CD14-positive monocyte (primary cell): ENCODE results near the gene CD3D. TPM values are rescaled to one million over a fixed set of nuclear protein-coding genes. Genes with fewer than 3 reads are reported as not detected.

Source experiments
- DNase-seq, 3 donors: peaks; one replicate each; pipeline ENCODE4 v3.0.0-alpha.2; 2011 to 2022
- H2AFZ ChIP-seq: 2 replicates; pipeline ENCODE4 v1.6.0; 2012; ENCODE audit warnings: mild to moderate bottlenecking, low read depth, low read length, inconsistent platforms; ENCODE audit not compliant: insufficient read depth, poor library complexity, severe bottlenecking
- H3K27ac ChIP-seq, 2 donors: 1 replicate in 1 of 2; 2 replicates in 1 of 2; pipeline ENCODE4 v1.5.1; 2012 to 2013; ENCODE audit warnings: low read length in 2 of 2, control low read depth in 1 of 2, inconsistent platforms in 1 of 2, low read depth in 1 of 2, mild to moderate bottlenecking in 1 of 2
- H3K27me3 ChIP-seq, 2 donors: one replicate each; pipeline versions ENCODE4 v1.6.0 to v1.6.1; 2011 to 2013; ENCODE audit warnings: low read length in 2 of 2; ENCODE audit not compliant: control insufficient read depth in 2 of 2, insufficient read depth in 2 of 2
- H3K36me3 ChIP-seq, 2 donors: replicated peaks in 1 of 2; 1 replicate in 1 of 2; 2 replicates in 1 of 2; pipeline versions ENCODE4 v1.5.1 to v1.6.1; 2012 to 2013; ENCODE audit warnings: low read length in 2 of 2, control low read depth in 1 of 2, inconsistent platforms in 1 of 2, mild to moderate bottlenecking in 1 of 2; ENCODE audit not compliant: insufficient read depth in 2 of 2, control insufficient read depth in 1 of 2
- H3K4me1 ChIP-seq, 2 donors: 1 replicate in 1 of 2; 2 replicates in 1 of 2; pipeline versions ENCODE4 v1.5.1 to v1.6.1; 2012 to 2013; ENCODE audit warnings: low read length in 2 of 2, control low read depth in 1 of 2, inconsistent platforms in 1 of 2, mild to moderate bottlenecking in 1 of 2, moderate library complexity in 1 of 2; ENCODE audit not compliant: insufficient read depth in 2 of 2, control insufficient read depth in 1 of 2
- H3K4me2 ChIP-seq: replicated peaks from 2 replicates; pipeline ENCODE3; 2012; ENCODE audit warnings: low read length, moderate library complexity, mild to moderate bottlenecking; ENCODE audit not compliant: poor library complexity, severe bottlenecking; ENCODE audit errors: extremely low read depth
- H3K4me3 ChIP-seq, 3 experiments: fragments of 200-600 bp in 1 of 3; sonication (generic) in 1 of 3; replicated peaks in 1 of 3; 1 replicate in 2 of 3; 2 replicates in 1 of 3; pipeline ENCODE4 v1.5.1; 2011 to 2013; ENCODE audit warnings: low read length in 3 of 3, mild to moderate bottlenecking in 3 of 3, control low read depth in 2 of 3, low read depth in 2 of 3, inconsistent platforms in 1 of 3, moderate library complexity in 1 of 3
- H3K79me2 ChIP-seq: 2 replicates; pipeline ENCODE4 v1.6.0; 2012; ENCODE audit warnings: mild to moderate bottlenecking, control low read depth, inconsistent platforms, low read length, moderate library complexity; ENCODE audit not compliant: insufficient read depth
- H3K9ac ChIP-seq: 2 replicates; pipeline ENCODE4 v1.6.0; 2017; ENCODE audit warnings: low read length, mild to moderate bottlenecking; ENCODE audit not compliant: insufficient read depth, poor library complexity, severe bottlenecking
- H3K9me3 ChIP-seq, 2 donors: replicated peaks in 1 of 2; 1 replicate in 1 of 2; 2 replicates in 1 of 2; pipeline versions ENCODE4 v1.5.1 to v1.6.1; 2012 to 2013; ENCODE audit warnings: low read length in 2 of 2, control low read depth in 1 of 2; ENCODE audit not compliant: control insufficient read depth in 1 of 2, insufficient read depth in 1 of 2
- H4K20me1 ChIP-seq: 2 replicates; pipeline ENCODE4 v1.6.0; 2012; ENCODE audit warnings: mild to moderate bottlenecking, low read length, control low read depth, moderate library complexity; ENCODE audit not compliant: insufficient read depth
- H3K27ac Mint-ChIP-seq, 7 donors: one replicate each; pipeline ENCODE4 v1.8.0; 2020; ENCODE audit warnings: mild to moderate bottlenecking in 7 of 7, mixed read lengths in 7 of 7, moderate library complexity in 6 of 7, inconsistent platforms in 2 of 7
- H3K27me3 Mint-ChIP-seq, 3 donors: one replicate each; pipeline ENCODE4 v1.8.0; 2021 to 2022; ENCODE audit warnings: low read depth in 3 of 3, mild to moderate bottlenecking in 3 of 3, mixed read lengths in 3 of 3, moderate library complexity in 3 of 3, inconsistent platforms in 1 of 3
- H3K36me3 Mint-ChIP-seq, 2 donors: one replicate each; pipeline ENCODE4 v1.8.0; 2020; ENCODE audit warnings: mixed read lengths in 2 of 2, inconsistent platforms in 1 of 2, mild to moderate bottlenecking in 1 of 2
- H3K4me1 Mint-ChIP-seq: one replicate; pipeline ENCODE4 v1.8.0; 2020; ENCODE audit warnings: mild to moderate bottlenecking, mixed read lengths
- H3K4me3 Mint-ChIP-seq, 2 donors: one replicate each; pipeline ENCODE4 v1.8.0; 2020; ENCODE audit warnings: mild to moderate bottlenecking in 2 of 2, mixed read lengths in 2 of 2, moderate library complexity in 1 of 2
- H3K9me3 Mint-ChIP-seq, 7 donors: one replicate each; pipeline ENCODE4 v1.8.0; 2020 to 2022; ENCODE audit warnings: mixed read lengths in 7 of 7, mild to moderate bottlenecking in 6 of 7, moderate library complexity in 6 of 7, inconsistent platforms in 2 of 7
- WGBS: methylation state at CpG from one replicate; pipeline ENCODE4 v1.1.5; 2013; ENCODE audit warnings: missing lambda C conversion rate; ENCODE audit not compliant: insufficient coverage; 5-methylcytosine and 5-hydroxymethylcytosine counted together
- intact Hi-C, 2 donors: fragments of 100-400 bp; cut with micrococcal nuclease; formaldehyde crosslinking; loops; one replicate each; pipeline versions ENCODE4 v1.15.0 to v1.15.1; 2023
- polyA plus RNA-seq, 3 donors: library from polyadenylated mRNA; depleted of rRNA in 1 of 3; unstranded in 2 of 3; stranded (reverse) in 1 of 3; fragments of 300-500 nt in 2 of 3; fragments of >200 nt in 1 of 3; fragmentation: Illumina TruSeq in 2 of 3; gene quantifications; 1 replicate in 2 of 3; 2 replicates in 1 of 3; pipeline ENCODE4 v1.2.3, GENCODE V29; 2012 to 2021
- TF ChIP-seq, protein P1 (sequence below): fragments of 200-600 bp; IDR thresholded peaks from one replicate; pipeline ENCODE4 v1.8.0; 2022; ENCODE audit warnings: antibody characterized with exemption, mild to moderate bottlenecking

The CD3D gene
- polyA plus RNA-seq, 3 donors, result 2.2 to 3.1 TPM; not detected in 1

DNA sequence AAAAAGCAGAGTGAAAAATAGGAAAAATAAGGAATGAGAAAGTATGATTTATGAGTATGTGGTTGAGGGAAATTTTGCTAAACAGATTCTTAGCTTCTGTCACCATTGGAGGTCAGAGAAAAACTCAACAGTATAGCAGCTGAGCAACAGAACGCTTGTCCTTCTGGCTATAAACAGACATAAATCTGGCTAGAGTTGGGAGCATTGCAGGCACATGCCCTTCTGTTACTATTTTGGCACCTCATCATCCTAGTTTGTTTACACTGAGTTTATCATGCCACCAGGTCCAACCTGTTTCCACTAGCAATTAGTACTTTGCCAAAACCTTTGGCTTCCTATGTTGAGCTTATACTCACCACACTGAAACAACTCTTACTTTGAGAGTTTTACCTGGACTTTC lies 23.8 kb upstream of the CD3D start:
- Histone ChIP-seq H3K4me2 (no peak overlapping the region), H3K27me3 (no peaks in the 10 kb centered on the region), H3K79me2 (peaks cover 27% of the 10 kb centered on the region), H3K4me3 (no peak overlapping the region), H3K36me3 (peaks cover 73 to 87% of the 10 kb centered on the region in 2 donors), H4K20me1 (peaks cover 48% of the 10 kb centered on the region), H3K9me3 (no peaks in the 10 kb centered on the region), H3K9ac (no peak overlapping the region), H3K27ac (no peak overlapping the region), H3K4me1 (no peaks in the 10 kb centered on the region), H2AFZ (no peak overlapping the region)
- TF ChIP-seq, protein P1, sequence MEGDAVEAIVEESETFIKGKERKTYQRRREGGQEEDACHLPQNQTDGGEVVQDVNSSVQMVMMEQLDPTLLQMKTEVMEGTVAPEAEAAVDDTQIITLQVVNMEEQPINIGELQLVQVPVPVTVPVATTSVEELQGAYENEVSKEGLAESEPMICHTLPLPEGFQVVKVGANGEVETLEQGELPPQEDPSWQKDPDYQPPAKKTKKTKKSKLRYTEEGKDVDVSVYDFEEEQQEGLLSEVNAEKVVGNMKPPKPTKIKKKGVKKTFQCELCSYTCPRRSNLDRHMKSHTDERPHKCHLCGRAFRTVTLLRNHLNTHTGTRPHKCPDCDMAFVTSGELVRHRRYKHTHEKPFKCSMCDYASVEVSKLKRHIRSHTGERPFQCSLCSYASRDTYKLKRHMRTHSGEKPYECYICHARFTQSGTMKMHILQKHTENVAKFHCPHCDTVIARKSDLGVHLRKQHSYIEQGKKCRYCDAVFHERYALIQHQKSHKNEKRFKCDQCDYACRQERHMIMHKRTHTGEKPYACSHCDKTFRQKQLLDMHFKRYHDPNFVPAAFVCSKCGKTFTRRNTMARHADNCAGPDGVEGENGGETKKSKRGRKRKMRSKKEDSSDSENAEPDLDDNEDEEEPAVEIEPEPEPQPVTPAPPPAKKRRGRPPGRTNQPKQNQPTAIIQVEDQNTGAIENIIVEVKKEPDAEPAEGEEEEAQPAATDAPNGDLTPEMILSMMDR, result no peak
- Mint-ChIP-seq H3K9me3 (no peaks in the 10 kb centered on the region), H3K4me1 (peaks cover 12% of the 10 kb centered on the region), H3K27me3 (no peaks in the 10 kb centered on the region), H3K27ac (no peak overlapping the region), H3K4me3 (no peak overlapping the region), H3K36me3 (peaks cover 73 to 74% of the 10 kb centered on the region in 2 donors)
- intact Hi-C loops, result no loop called here
- no peak for DNase-seq
- WGBS, result 100% methylated on average over 1 of the region's 1 CpG

DNA sequence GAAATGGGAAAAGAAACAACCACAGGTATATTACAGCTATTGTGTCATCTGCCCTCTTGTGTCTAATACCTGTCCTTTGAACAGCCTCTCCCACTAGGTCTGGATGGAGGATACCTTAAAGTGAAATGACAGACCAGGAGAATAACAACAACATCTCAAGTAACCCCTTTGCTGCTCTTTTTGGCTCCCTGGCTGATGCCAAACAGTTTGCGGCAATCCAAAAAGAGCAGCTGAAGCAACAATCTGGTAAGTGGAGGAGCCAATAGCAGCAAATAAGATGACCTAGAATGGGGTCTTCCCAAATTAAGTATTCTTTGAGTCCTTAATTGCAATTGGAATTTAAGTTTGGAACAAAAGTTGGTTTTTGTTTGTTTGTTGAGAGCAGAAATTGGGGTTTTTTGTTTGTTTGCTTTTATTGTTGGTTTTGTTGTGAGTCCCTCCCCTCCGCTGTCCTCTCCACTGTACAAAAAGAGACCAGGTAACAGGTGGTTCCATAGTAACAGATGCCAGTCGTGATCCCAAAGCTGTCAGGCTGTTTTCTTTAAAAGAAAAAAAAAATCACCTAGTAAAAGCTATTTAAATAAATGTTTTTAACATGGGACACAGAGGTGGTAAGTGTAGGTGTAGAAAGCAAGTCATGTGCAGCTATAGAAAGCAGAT lies 22.6 kb upstream of the CD3D start:
- Histone ChIP-seq H3K79me2 (peaks cover 39% of the 10 kb centered on the region), H2AFZ (no peak overlapping the region), H3K9me3 (no peaks in the 10 kb centered on the region), H3K27me3 (no peaks in the 10 kb centered on the region), H3K9ac (no peak overlapping the region), H4K20me1 (peaks cover 48% of the 10 kb centered on the region), H3K4me1 (peaks cover 4 to 11% of the 10 kb centered on the region in 2 donors), H3K4me2 (no peak overlapping the region), H3K27ac (no peak overlapping the region), H3K4me3 (no peak overlapping the region), H3K36me3 (peaks cover 61 to 75% of the 10 kb centered on the region in 2 donors)
- H3K9me3 Mint-ChIP-seq, result no peaks in the 10 kb centered on the region
- intact Hi-C loops, result no loop called here
- H3K27ac Mint-ChIP-seq, result no peak overlapping the region
- 100% methylated on average over 1 of the region's 3 CpGs for WGBS
- TF ChIP-seq, protein P1, result no peak
- no peaks in the 10 kb centered on the region for H3K27me3 Mint-ChIP-seq
- H3K36me3 Mint-ChIP-seq, result peaks cover 62% of the 10 kb centered on the region in 2 donors
- no peak overlapping the region for H3K4me3 Mint-ChIP-seq
- peaks cover 19% of the 10 kb centered on the region for H3K4me1 Mint-ChIP-seq
- DNase-seq, result no peak
